CD14-positive monocyte (primary cell): ENCODE measurements around the gene FRMD6. TPM values are rescaled to one million over a fixed set of nuclear protein-coding genes. Genes with fewer than 3 reads are reported as not detected.

ENCODE experiments used
- DNase-seq, 3 donors: peaks; one replicate each; pipeline ENCODE4 v3.0.0-alpha.2; 2011 to 2022
- H2AFZ ChIP-seq: 2 replicates; pipeline ENCODE4 v1.6.0; 2012; ENCODE audit warnings: mild to moderate bottlenecking, low read depth, low read length, inconsistent platforms; ENCODE audit not compliant: insufficient read depth, poor library complexity, severe bottlenecking
- H3K27ac ChIP-seq, 2 donors: 1 replicate in 1 of 2; 2 replicates in 1 of 2; pipeline ENCODE4 v1.5.1; 2012 to 2013; ENCODE audit warnings: low read length in 2 of 2, control low read depth in 1 of 2, inconsistent platforms in 1 of 2, low read depth in 1 of 2, mild to moderate bottlenecking in 1 of 2
- H3K27me3 ChIP-seq, 2 donors: one replicate each; pipeline versions ENCODE4 v1.6.0 to v1.6.1; 2011 to 2013; ENCODE audit warnings: low read length in 2 of 2; ENCODE audit not compliant: control insufficient read depth in 2 of 2, insufficient read depth in 2 of 2
- H3K36me3 ChIP-seq, 2 donors: replicated peaks in 1 of 2; 1 replicate in 1 of 2; 2 replicates in 1 of 2; pipeline versions ENCODE4 v1.5.1 to v1.6.1; 2012 to 2013; ENCODE audit warnings: low read length in 2 of 2, control low read depth in 1 of 2, inconsistent platforms in 1 of 2, mild to moderate bottlenecking in 1 of 2; ENCODE audit not compliant: insufficient read depth in 2 of 2, control insufficient read depth in 1 of 2
- H3K4me1 ChIP-seq, 2 donors: 1 replicate in 1 of 2; 2 replicates in 1 of 2; pipeline versions ENCODE4 v1.5.1 to v1.6.1; 2012 to 2013; ENCODE audit warnings: low read length in 2 of 2, control low read depth in 1 of 2, inconsistent platforms in 1 of 2, mild to moderate bottlenecking in 1 of 2, moderate library complexity in 1 of 2; ENCODE audit not compliant: insufficient read depth in 2 of 2, control insufficient read depth in 1 of 2
- H3K4me2 ChIP-seq: replicated peaks from 2 replicates; pipeline ENCODE3; 2012; ENCODE audit warnings: low read length, moderate library complexity, mild to moderate bottlenecking; ENCODE audit not compliant: poor library complexity, severe bottlenecking; ENCODE audit errors: extremely low read depth
- H3K4me3 ChIP-seq, 3 experiments: fragments of 200-600 bp in 1 of 3; sonication (generic) in 1 of 3; replicated peaks in 1 of 3; 1 replicate in 2 of 3; 2 replicates in 1 of 3; pipeline ENCODE4 v1.5.1; 2011 to 2013; ENCODE audit warnings: low read length in 3 of 3, mild to moderate bottlenecking in 3 of 3, control low read depth in 2 of 3, low read depth in 2 of 3, inconsistent platforms in 1 of 3, moderate library complexity in 1 of 3
- H3K79me2 ChIP-seq: 2 replicates; pipeline ENCODE4 v1.6.0; 2012; ENCODE audit warnings: mild to moderate bottlenecking, control low read depth, inconsistent platforms, low read length, moderate library complexity; ENCODE audit not compliant: insufficient read depth
- H3K9ac ChIP-seq: 2 replicates; pipeline ENCODE4 v1.6.0; 2017; ENCODE audit warnings: low read length, mild to moderate bottlenecking; ENCODE audit not compliant: insufficient read depth, poor library complexity, severe bottlenecking
- H3K9me3 ChIP-seq, 2 donors: replicated peaks in 1 of 2; 1 replicate in 1 of 2; 2 replicates in 1 of 2; pipeline versions ENCODE4 v1.5.1 to v1.6.1; 2012 to 2013; ENCODE audit warnings: low read length in 2 of 2, control low read depth in 1 of 2; ENCODE audit not compliant: control insufficient read depth in 1 of 2, insufficient read depth in 1 of 2
- H4K20me1 ChIP-seq: 2 replicates; pipeline ENCODE4 v1.6.0; 2012; ENCODE audit warnings: mild to moderate bottlenecking, low read length, control low read depth, moderate library complexity; ENCODE audit not compliant: insufficient read depth
- H3K27ac Mint-ChIP-seq, 7 donors: one replicate each; pipeline ENCODE4 v1.8.0; 2020; ENCODE audit warnings: mild to moderate bottlenecking in 7 of 7, mixed read lengths in 7 of 7, moderate library complexity in 6 of 7, inconsistent platforms in 2 of 7
- H3K27me3 Mint-ChIP-seq, 3 donors: one replicate each; pipeline ENCODE4 v1.8.0; 2021 to 2022; ENCODE audit warnings: low read depth in 3 of 3, mild to moderate bottlenecking in 3 of 3, mixed read lengths in 3 of 3, moderate library complexity in 3 of 3, inconsistent platforms in 1 of 3
- H3K36me3 Mint-ChIP-seq, 2 donors: one replicate each; pipeline ENCODE4 v1.8.0; 2020; ENCODE audit warnings: mixed read lengths in 2 of 2, inconsistent platforms in 1 of 2, mild to moderate bottlenecking in 1 of 2
- H3K4me1 Mint-ChIP-seq: one replicate; pipeline ENCODE4 v1.8.0; 2020; ENCODE audit warnings: mild to moderate bottlenecking, mixed read lengths
- H3K4me3 Mint-ChIP-seq, 2 donors: one replicate each; pipeline ENCODE4 v1.8.0; 2020; ENCODE audit warnings: mild to moderate bottlenecking in 2 of 2, mixed read lengths in 2 of 2, moderate library complexity in 1 of 2
- H3K9me3 Mint-ChIP-seq, 7 donors: one replicate each; pipeline ENCODE4 v1.8.0; 2020 to 2022; ENCODE audit warnings: mixed read lengths in 7 of 7, mild to moderate bottlenecking in 6 of 7, moderate library complexity in 6 of 7, inconsistent platforms in 2 of 7
- CTCF ChIP-seq: fragments of 200-600 bp; IDR thresholded peaks from one replicate; pipeline ENCODE4 v1.8.0; 2022; ENCODE audit warnings: antibody characterized with exemption, mild to moderate bottlenecking
- WGBS: methylation state at CpG from one replicate; pipeline ENCODE4 v1.1.5; 2013; ENCODE audit warnings: missing lambda C conversion rate; ENCODE audit not compliant: insufficient coverage; 5-methylcytosine and 5-hydroxymethylcytosine counted together
- intact Hi-C, 2 donors: fragments of 100-400 bp; cut with micrococcal nuclease; formaldehyde crosslinking; loops; one replicate each; pipeline versions ENCODE4 v1.15.0 to v1.15.1; 2023
- polyA plus RNA-seq, 3 donors: library from polyadenylated mRNA; depleted of rRNA in 1 of 3; unstranded in 2 of 3; stranded (reverse) in 1 of 3; fragments of 300-500 nt in 2 of 3; fragments of >200 nt in 1 of 3; fragmentation: Illumina TruSeq in 2 of 3; gene quantifications; 1 replicate in 2 of 3; 2 replicates in 1 of 3; pipeline ENCODE4 v1.2.3, GENCODE V29; 2012 to 2021

Gene FRMD6
- polyA plus RNA-seq, 3 donors, result 0.12 to 0.25 (median 0.12) TPM

- intact Hi-C loops, result no loop called here
Measured at GRCh38 chr14:51616256-51616655, 35.5 kb upstream of the FRMD6 start.

GRCh38 chr14:51616724-51617409 lies 34.8 kb upstream of the FRMD6 start:
- DNase-seq, result no peak
- H3K4me3 Mint-ChIP-seq, result no peak overlapping the region
- Histone ChIP-seq H3K4me2 (no peak overlapping the region), H3K27me3 (no peaks in the 10 kb centered on the region), H2AFZ (no peak overlapping the region), H3K36me3 (no peaks in the 10 kb centered on the region), H3K9me3 (no peaks in the 10 kb centered on the region), H3K4me3 (no peak overlapping the region), H3K4me1 (no peaks in the 10 kb centered on the region), H3K79me2 (no peaks in the 10 kb centered on the region), H3K27ac (no peak overlapping the region), H4K20me1 (no peaks in the 10 kb centered on the region), H3K9ac (no peak overlapping the region)
- H3K27ac Mint-ChIP-seq, result no peak overlapping the region
- H3K27me3 Mint-ChIP-seq, result peaks cover 1 to 8% (median 6%) of the 10 kb centered on the region in 3 donors
- H3K9me3 Mint-ChIP-seq, result peaks cover 0 to 7% (median 0%) of the 10 kb centered on the region in 7 donors
- intact Hi-C loops, result no loop called here
- no peak for TF ChIP-seq CTCF
- no peaks in the 10 kb centered on the region for H3K4me1 Mint-ChIP-seq
- 100% methylated on average over 1 of the region's 4 CpGs for WGBS
- no peaks in the 10 kb centered on the region for H3K36me3 Mint-ChIP-seq

More at GRCh38 chr14:51616256-51616655, 35.5 kb upstream of the FRMD6 start:
- H3K9me3 ChIP-seq, result no peaks in the 10 kb centered on the region
- H3K4me1 Mint-ChIP-seq, result no peaks in the 10 kb centered on the region
- no peaks in the 10 kb centered on the region for H3K27me3 ChIP-seq
- H3K27ac Mint-ChIP-seq, result no peak overlapping the region
- H3K4me1 ChIP-seq, result no peaks in the 10 kb centered on the region
- no peak overlapping the region for H3K4me3 Mint-ChIP-seq
- no peak for DNase-seq
- peaks cover 0 to 5% (median 0%) of the 10 kb centered on the region in 7 donors for H3K9me3 Mint-ChIP-seq
- H3K36me3 ChIP-seq, result no peaks in the 10 kb centered on the region
- H3K4me2 ChIP-seq, result no peak overlapping the region
- H3K27ac ChIP-seq, result no peak overlapping the region
- no peak overlapping the region for H3K9ac ChIP-seq
- no peak overlapping the region for H2AFZ ChIP-seq
- no peak overlapping the region for H3K4me3 ChIP-seq
- no peaks in the 10 kb centered on the region for H4K20me1 ChIP-seq
- WGBS, result no CpG with 5 or more reads among the region's 1 CpG
- H3K79me2 ChIP-seq, result no peaks in the 10 kb centered on the region
- TF ChIP-seq CTCF, result no peak
- H3K36me3 Mint-ChIP-seq, result no peaks in the 10 kb centered on the region
- H3K27me3 Mint-ChIP-seq, result peaks cover 1 to 8% (median 6%) of the 10 kb centered on the region in 3 donors
